Measurements from ENCODE around the gene RPL6. TPM values are rescaled to one million over a fixed set of nuclear protein-coding genes. Genes with fewer than 3 reads are reported as not detected.

RPL6 gene
- total and polyA plus RNA-seq, 2 experiments from 2014 or later: 1,413 to 1,715 TPM

DNA sequence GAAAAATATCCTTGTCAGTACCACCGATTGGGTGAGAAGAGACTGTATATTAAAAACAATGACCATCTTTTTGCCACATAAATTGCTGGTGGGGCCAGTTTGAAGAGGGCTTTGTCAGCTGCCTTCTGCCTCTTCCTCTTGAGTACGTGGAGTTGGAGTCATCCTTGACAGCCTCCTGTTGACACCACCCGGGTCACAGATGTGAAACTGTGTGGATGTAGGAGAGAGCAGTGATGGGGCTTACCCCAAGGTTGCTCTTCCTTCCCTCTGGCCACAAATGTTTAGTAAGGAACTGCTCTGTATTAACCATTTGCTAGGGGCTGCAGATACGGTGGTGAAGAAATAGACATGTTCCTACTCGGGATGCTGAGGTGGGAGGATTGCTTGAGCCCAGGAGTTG is 21.5 kb upstream of the RPL6 start:
- Histone ChIP-seq H3K4me3 (no peak overlapping the region), H3K79me2 (replicated peaks; ENCODE audit: insufficient read depth) (peaks cover 99% of the 10 kb centered on the region), H3K27ac (ENCODE audit: low read depth) (peak overlapping the region; percentile 14; the same call in 1 of the 2 replicates), H3K36me3 (ENCODE audit: insufficient read depth) (no peaks in the 10 kb centered on the region), H3K4me1 (ENCODE audit: insufficient read depth) (no peaks in the 10 kb centered on the region), H4K20me1 (replicated peaks; ENCODE audit: insufficient read depth) (peaks cover 47% of the 10 kb centered on the region), H3K4me2 (no peak overlapping the region), H3F3A (replicated peaks; ENCODE audit: low read depth) (no peaks in the 10 kb centered on the region), H3K27me3 (ENCODE audit: insufficient read depth) (no peaks in the 10 kb centered on the region), H3K9me2 (ENCODE audit: insufficient read depth) (no peaks in the 10 kb centered on the region), H2AFZ (no peak overlapping the region)
- ATAC-seq (no peak), DNase-seq (ENCODE audit: low spot score) (no peak)
- Mint-ChIP-seq H3K4me3 (no peak overlapping the region), H3K9me3 (no peaks in the 10 kb centered on the region), H3K36me3 (ENCODE audit: low read depth) (peaks cover 3% of the 10 kb centered on the region), H3K4me1 (no peaks in the 10 kb centered on the region), H3K27me3 (ENCODE audit: insufficient read depth, low read depth, poor library complexity) (no peaks in the 10 kb centered on the region), H3K27ac (no peak overlapping the region)
- TF ChIP-seq JUNB (IDR thresholded peaks at IDR 0.05; ENCODE audit: unreplicated experiment): no peak
- no peak for TF ChIP-seq STAT1 (IDR thresholded peaks at IDR 0.05; ENCODE audit: unreplicated experiment)
- TF ChIP-seq, protein P1, sequence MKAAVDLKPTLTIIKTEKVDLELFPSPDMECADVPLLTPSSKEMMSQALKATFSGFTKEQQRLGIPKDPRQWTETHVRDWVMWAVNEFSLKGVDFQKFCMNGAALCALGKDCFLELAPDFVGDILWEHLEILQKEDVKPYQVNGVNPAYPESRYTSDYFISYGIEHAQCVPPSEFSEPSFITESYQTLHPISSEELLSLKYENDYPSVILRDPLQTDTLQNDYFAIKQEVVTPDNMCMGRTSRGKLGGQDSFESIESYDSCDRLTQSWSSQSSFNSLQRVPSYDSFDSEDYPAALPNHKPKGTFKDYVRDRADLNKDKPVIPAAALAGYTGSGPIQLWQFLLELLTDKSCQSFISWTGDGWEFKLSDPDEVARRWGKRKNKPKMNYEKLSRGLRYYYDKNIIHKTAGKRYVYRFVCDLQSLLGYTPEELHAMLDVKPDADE (IDR thresholded peaks at IDR 0.05): no peak
- no peak for TF ChIP-seq POLR2AphosphoS5 (IDR thresholded peaks at IDR 0.05; ENCODE audit: low read depth)
- no peak for TF ChIP-seq NANOG (IDR thresholded peaks at IDR 0.05; ENCODE audit: borderline replicate concordance)
- TF ChIP-seq EZH2 (IDR thresholded peaks at IDR 0.05; ENCODE audit: low read depth, unreplicated experiment): no peak
- TF ChIP-seq, protein P2, sequence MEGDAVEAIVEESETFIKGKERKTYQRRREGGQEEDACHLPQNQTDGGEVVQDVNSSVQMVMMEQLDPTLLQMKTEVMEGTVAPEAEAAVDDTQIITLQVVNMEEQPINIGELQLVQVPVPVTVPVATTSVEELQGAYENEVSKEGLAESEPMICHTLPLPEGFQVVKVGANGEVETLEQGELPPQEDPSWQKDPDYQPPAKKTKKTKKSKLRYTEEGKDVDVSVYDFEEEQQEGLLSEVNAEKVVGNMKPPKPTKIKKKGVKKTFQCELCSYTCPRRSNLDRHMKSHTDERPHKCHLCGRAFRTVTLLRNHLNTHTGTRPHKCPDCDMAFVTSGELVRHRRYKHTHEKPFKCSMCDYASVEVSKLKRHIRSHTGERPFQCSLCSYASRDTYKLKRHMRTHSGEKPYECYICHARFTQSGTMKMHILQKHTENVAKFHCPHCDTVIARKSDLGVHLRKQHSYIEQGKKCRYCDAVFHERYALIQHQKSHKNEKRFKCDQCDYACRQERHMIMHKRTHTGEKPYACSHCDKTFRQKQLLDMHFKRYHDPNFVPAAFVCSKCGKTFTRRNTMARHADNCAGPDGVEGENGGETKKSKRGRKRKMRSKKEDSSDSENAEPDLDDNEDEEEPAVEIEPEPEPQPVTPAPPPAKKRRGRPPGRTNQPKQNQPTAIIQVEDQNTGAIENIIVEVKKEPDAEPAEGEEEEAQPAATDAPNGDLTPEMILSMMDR (conservative IDR thresholded peaks at IDR 0.05; ENCODE audit: low read depth in 2 of 2): no peak

DNA sequence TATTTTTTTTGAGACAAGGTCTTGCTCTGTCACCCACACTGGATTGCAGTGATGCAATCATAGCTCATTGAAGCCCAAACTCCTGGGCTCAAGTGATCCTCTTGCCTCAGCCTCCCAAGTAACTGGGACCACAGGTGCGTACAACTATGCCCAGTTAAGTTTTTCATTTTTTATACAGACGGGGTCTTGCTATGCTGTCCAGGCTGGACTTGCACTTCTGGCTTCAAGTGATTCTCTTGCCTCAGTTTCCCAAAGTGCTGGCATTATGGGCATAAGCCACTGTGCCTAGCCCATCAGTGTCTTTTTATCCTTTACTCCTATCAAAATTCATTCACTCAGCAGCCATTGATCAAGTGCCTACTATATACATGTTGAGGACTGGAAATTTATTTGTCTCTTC is 18.4 kb upstream of the RPL6 start:
- Histone ChIP-seq H3K79me2 (replicated peaks; ENCODE audit: insufficient read depth) (peaks cover 99% of the 10 kb centered on the region), H3K27ac (ENCODE audit: low read depth) (no peak overlapping the region), H3K4me2 (no peak overlapping the region), H3K9me2 (ENCODE audit: insufficient read depth) (no peaks in the 10 kb centered on the region), H4K20me1 (replicated peaks; ENCODE audit: insufficient read depth) (peaks cover 60% of the 10 kb centered on the region), H3F3A (replicated peaks; ENCODE audit: low read depth) (no peaks in the 10 kb centered on the region), H3K4me3 (no peak overlapping the region), H3K27me3 (ENCODE audit: insufficient read depth) (no peaks in the 10 kb centered on the region), H3K4me1 (ENCODE audit: insufficient read depth) (no peaks in the 10 kb centered on the region), H2AFZ (no peak overlapping the region), H3K36me3 (ENCODE audit: insufficient read depth) (no peaks in the 10 kb centered on the region)
- Mint-ChIP-seq H3K36me3 (ENCODE audit: low read depth) (peaks cover 3% of the 10 kb centered on the region), H3K27me3 (ENCODE audit: insufficient read depth, low read depth, poor library complexity) (peaks cover 3% of the 10 kb centered on the region), H3K9me3 (no peaks in the 10 kb centered on the region), H3K27ac (no peak overlapping the region), H3K4me3 (no peak overlapping the region), H3K4me1 (no peaks in the 10 kb centered on the region)
- DNase-seq (ENCODE audit: low spot score) (no peak), ATAC-seq (no peak)
- TF ChIP-seq POLR2AphosphoS5 (IDR thresholded peaks at IDR 0.05; ENCODE audit: low read depth): no peak

Data from GM23338 (cell line).